ENCODE measurements around the gene CCDC90B.
"Not testable (repeated sequence)": the region's sequence is repeated elsewhere in the genome, so short reads cannot be mapped to it uniquely, and the experiment has no call there.

CCDC90B gene

GRCh38 chr11:83285151-83285770 is 906 bp downstream of the CCDC90B start:
- no peak for DNase-seq

GRCh38 chr11:83284501-83285150 is 1.5 kb downstream of the CCDC90B start:
- DNase-seq: no peak

GRCh38 chr11:83282084-83282716 is 4.0 kb downstream of the CCDC90B start:
- no peak for DNase-seq

GRCh38 chr11:83280256-83280655 is 5.9 kb downstream of the CCDC90B start:
- DNase-seq: no peak

- DNase-seq: no peak
Observed at GRCh38 chr11:83278351-83278750, 7.8 kb downstream of the CCDC90B start.

GRCh38 chr11:83275888-83276641 is 10.1 kb downstream of the CCDC90B start:
- DNase-seq: no peak

GRCh38 chr11:83272627-83273026 is 13.5 kb downstream of the CCDC90B start:
- DNase-seq: no peak

GRCh38 chr11:83271734-83272133 is 14.4 kb downstream of the CCDC90B start:
- not testable (repeated sequence) for DNase-seq

GRCh38 chr11:83269080-83269479 is 17.1 kb downstream of the CCDC90B start:
- DNase-seq: not testable (repeated sequence)

- DNase-seq: no peak
Observed at GRCh38 chr11:83265331-83265730, 20.8 kb downstream of the CCDC90B start.

GRCh38 chr11:83259559-83259958 is 26.6 kb downstream of the CCDC90B start:
- no peak for DNase-seq

GRCh38 chr11:83257761-83258168 is 28.4 kb downstream of the CCDC90B start:
- DNase-seq: no peak

GRCh38 chr11:83256602-83257340 is 29.4 kb downstream of the CCDC90B start:
- no peak for DNase-seq

GRCh38 chr11:83255366-83255765 is 30.8 kb downstream of the CCDC90B start:
- no peak for DNase-seq

- DNase-seq: no peak
Observed at GRCh38 chr11:83252941-83253340, 33.2 kb downstream of the CCDC90B start.

GRCh38 chr11:83252266-83252665 is 33.9 kb downstream of the CCDC90B start:
- DNase-seq: no peak

GRCh38 chr11:83249972-83250593 is 36.1 kb downstream of the CCDC90B start:
- DNase-seq: no peak

GRCh38 chr11:83249445-83249844 is 36.7 kb downstream of the CCDC90B start:
- DNase-seq: no peak

- peak; percentile 13 to 18 for DNase-seq
Observed at GRCh38 chr11:83241291-83241946, 44.7 kb downstream of the CCDC90B start.

GRCh38 chr11:83238111-83238510 is 48.1 kb downstream of the CCDC90B start:
- no peak for DNase-seq

- no peak for DNase-seq
Observed at GRCh38 chr11:83235825-83236224, 50.3 kb downstream of the CCDC90B start.

- DNase-seq: no peak
Observed at GRCh38 chr11:83223457-83223856, 62.7 kb downstream of the CCDC90B start.
